Type B pancreatic cell (in vitro differentiated cells): ENCODE data around the gene ITPK1. TPM values are rescaled to one million over a fixed set of nuclear protein-coding genes. Genes with fewer than 3 reads are reported as not detected.

Source experiments
- DNase-seq: peaks from one replicate; pipeline ENCODE4 v3.0.0; 2021; ENCODE audit warnings: mixed read lengths; ENCODE audit not compliant: unreplicated experiment; ENCODE audit errors: extremely low spot score
- H3K27ac Mint-ChIP-seq: 2 replicates; pipeline ENCODE4 v1.8.0; 2021; ENCODE audit warnings: mild to moderate bottlenecking, mixed read lengths
- H3K27me3 Mint-ChIP-seq: 2 replicates; pipeline ENCODE4 v1.8.0; 2021; ENCODE audit warnings: mixed read lengths
- H3K36me3 Mint-ChIP-seq: 2 replicates; pipeline ENCODE4 v1.8.0; 2021; ENCODE audit warnings: mixed read lengths
- H3K4me1 Mint-ChIP-seq: one replicate; pipeline ENCODE4 v1.8.0; 2021; ENCODE audit warnings: mixed read lengths; ENCODE audit not compliant: unreplicated experiment
- H3K4me3 Mint-ChIP-seq: 2 replicates; pipeline ENCODE4 v1.8.0; 2021; ENCODE audit warnings: mild to moderate bottlenecking, mixed read lengths
- H3K9me3 Mint-ChIP-seq: 2 replicates; pipeline ENCODE4 v1.8.0; 2021; ENCODE audit warnings: mixed read lengths
- CTCF ChIP-seq: fragments of 200-600 bp; sonication (generic); conservative IDR thresholded peaks from 2 replicates; pipeline ENCODE4 v1.5.0; 2021; ENCODE audit warnings: antibody characterized with exemption, mild to moderate bottlenecking
- total RNA-seq: library from RNA; stranded (reverse); gene quantifications from 2 replicates; pipeline ENCODE4 v1.2.1, GENCODE V29; 2021; ENCODE audit warnings: low replicate concordance

ITPK1 gene
- total RNA-seq, 1 donor from 2014 or later, result 40.2 TPM

- peaks cover 13% of the 10 kb centered on the region for H3K4me1 Mint-ChIP-seq
- H3K36me3 Mint-ChIP-seq, result no peaks in the 10 kb centered on the region
- H3K27ac Mint-ChIP-seq, result no peak overlapping the region
- no peaks in the 10 kb centered on the region for H3K27me3 Mint-ChIP-seq
- no peak overlapping the region for H3K4me3 Mint-ChIP-seq
- DNase-seq, result no peak
- no peak for TF ChIP-seq CTCF
- no peaks in the 10 kb centered on the region for H3K9me3 Mint-ChIP-seq
Measured at GRCh38 chr14:93104961-93105360, 10.8 kb downstream of the ITPK1 start.

- no peak overlapping the region for H3K27ac Mint-ChIP-seq
- H3K27me3 Mint-ChIP-seq, result no peaks in the 10 kb centered on the region
- H3K4me3 Mint-ChIP-seq, result no peak overlapping the region
- H3K9me3 Mint-ChIP-seq, result no peaks in the 10 kb centered on the region
- H3K36me3 Mint-ChIP-seq, result no peaks in the 10 kb centered on the region
- no peak for TF ChIP-seq CTCF
- no peak for DNase-seq
- H3K4me1 Mint-ChIP-seq, result peaks cover 14% of the 10 kb centered on the region
Measured at GRCh38 chr14:93103392-93104080, 12.2 kb downstream of the ITPK1 start.

- H3K4me3 Mint-ChIP-seq, result no peak overlapping the region
- H3K36me3 Mint-ChIP-seq, result no peaks in the 10 kb centered on the region
- H3K27ac Mint-ChIP-seq, result no peak overlapping the region
- no peak for TF ChIP-seq CTCF
- peaks cover 11% of the 10 kb centered on the region for H3K4me1 Mint-ChIP-seq
- no peaks in the 10 kb centered on the region for H3K27me3 Mint-ChIP-seq
- H3K9me3 Mint-ChIP-seq, result no peaks in the 10 kb centered on the region
- DNase-seq, result no peak
Measured at GRCh38 chr14:93102141-93102540, 13.6 kb downstream of the ITPK1 start.

- Mint-ChIP-seq H3K27ac (no peak overlapping the region), H3K4me1 (peaks cover 14% of the 10 kb centered on the region), H3K36me3 (no peaks in the 10 kb centered on the region), H3K27me3 (no peaks in the 10 kb centered on the region), H3K4me3 (no peak overlapping the region), H3K9me3 (no peaks in the 10 kb centered on the region)
- DNase-seq, result no peak
- no peak for TF ChIP-seq CTCF
Measured at GRCh38 chr14:93101181-93101580, 14.5 kb downstream of the ITPK1 start.

GRCh38 chr14:93100570-93100969 lies 15.2 kb downstream of the ITPK1 start:
- DNase-seq, result no peak
- Mint-ChIP-seq H3K27me3 (no peaks in the 10 kb centered on the region), H3K36me3 (no peaks in the 10 kb centered on the region), H3K9me3 (no peaks in the 10 kb centered on the region), H3K27ac (no peak overlapping the region), H3K4me3 (no peak overlapping the region), H3K4me1 (peaks cover 15% of the 10 kb centered on the region)
- no peak for TF ChIP-seq CTCF
